ENCODE data around the gene SPATA20.

DNA sequence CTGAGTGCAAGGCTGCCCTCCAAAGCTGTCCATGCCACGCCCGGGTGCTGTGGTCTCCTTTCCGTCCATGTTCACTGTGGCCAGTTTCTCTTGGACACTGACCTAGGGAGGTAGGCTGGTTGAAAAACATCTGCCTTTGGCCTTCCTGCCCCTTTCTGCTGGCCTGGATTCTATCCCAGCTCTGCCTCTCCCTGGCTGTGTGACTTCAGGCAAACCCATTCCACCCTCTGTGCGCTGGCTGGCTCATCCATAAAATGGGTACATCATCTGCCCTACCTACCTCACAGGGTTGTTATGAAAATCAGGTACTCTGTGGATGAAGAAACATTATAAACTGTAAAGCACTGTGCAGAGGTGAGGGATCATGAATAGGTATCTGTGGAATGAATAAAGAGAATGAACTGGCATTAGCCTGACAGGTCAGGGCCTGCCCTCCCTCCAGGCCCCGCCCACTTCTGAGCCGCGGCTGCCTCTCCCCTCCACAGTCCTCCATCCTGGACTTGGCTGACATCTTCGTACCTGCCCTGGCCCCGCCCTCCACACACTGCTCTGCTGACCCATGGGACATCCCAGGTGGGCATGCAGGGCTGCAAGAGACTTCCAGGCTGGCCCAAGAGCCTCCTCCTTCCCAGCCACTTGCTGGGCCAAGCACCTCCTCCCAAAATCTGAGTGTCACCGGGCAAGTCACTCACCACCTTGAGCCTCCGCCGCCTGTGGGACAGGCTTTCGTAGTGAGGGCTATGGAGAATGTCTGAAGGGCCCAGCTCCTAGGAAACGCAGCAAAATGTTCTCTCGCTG is 7.0 kb upstream of the SPATA20 start:
- TF ChIP-seq, protein P1, sequence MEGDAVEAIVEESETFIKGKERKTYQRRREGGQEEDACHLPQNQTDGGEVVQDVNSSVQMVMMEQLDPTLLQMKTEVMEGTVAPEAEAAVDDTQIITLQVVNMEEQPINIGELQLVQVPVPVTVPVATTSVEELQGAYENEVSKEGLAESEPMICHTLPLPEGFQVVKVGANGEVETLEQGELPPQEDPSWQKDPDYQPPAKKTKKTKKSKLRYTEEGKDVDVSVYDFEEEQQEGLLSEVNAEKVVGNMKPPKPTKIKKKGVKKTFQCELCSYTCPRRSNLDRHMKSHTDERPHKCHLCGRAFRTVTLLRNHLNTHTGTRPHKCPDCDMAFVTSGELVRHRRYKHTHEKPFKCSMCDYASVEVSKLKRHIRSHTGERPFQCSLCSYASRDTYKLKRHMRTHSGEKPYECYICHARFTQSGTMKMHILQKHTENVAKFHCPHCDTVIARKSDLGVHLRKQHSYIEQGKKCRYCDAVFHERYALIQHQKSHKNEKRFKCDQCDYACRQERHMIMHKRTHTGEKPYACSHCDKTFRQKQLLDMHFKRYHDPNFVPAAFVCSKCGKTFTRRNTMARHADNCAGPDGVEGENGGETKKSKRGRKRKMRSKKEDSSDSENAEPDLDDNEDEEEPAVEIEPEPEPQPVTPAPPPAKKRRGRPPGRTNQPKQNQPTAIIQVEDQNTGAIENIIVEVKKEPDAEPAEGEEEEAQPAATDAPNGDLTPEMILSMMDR (IDR thresholded peaks at IDR 0.05), result no peak
- TF ChIP-seq POLR2A (IDR thresholded peaks at IDR 0.05) (no peak), POLR2AphosphoS5 (IDR thresholded peaks at IDR 0.05) (no peak)
